ENCODE measurements around the gene PHF2.

Gene PHF2

GRCh38 chr9:93569621-93570174 is 6.7 kb upstream of the PHF2 start:
- no peak for DNase-seq

- DNase-seq: no peak
Measured at GRCh38 chr9:93572221-93572620, 4.2 kb upstream of the PHF2 start.

- DNase-seq: no peak
Measured at GRCh38 chr9:93572636-93573515, 3.5 kb upstream of the PHF2 start.

- no peak for DNase-seq
Measured at GRCh38 chr9:93573516-93573828, 2.9 kb upstream of the PHF2 start.

- DNase-seq: no peak
Measured at GRCh38 chr9:93574091-93574899, 2.1 kb upstream of the PHF2 start.

- no peak for DNase-seq
Measured at GRCh38 chr9:93574900-93575795, 1.2 kb upstream of the PHF2 start.

GRCh38 chr9:93575796-93576257 is 557 bp upstream of the PHF2 start:
- no peak for DNase-seq

- DNase-seq: no peak
Measured at GRCh38 chr9:93577078-93577974, 942 bp downstream of the PHF2 start.

GRCh38 chr9:93577975-93578682 is 1.7 kb downstream of the PHF2 start:
- DNase-seq: no peak

GRCh38 chr9:93578844-93579243 is 2.5 kb downstream of the PHF2 start:
- no peak for DNase-seq

- no peak for DNase-seq
Measured at GRCh38 chr9:93579711-93580516, 3.5 kb downstream of the PHF2 start.

GRCh38 chr9:93580654-93581380 is 4.4 kb downstream of the PHF2 start:
- no peak for DNase-seq

GRCh38 chr9:93582115-93582514 is 5.7 kb downstream of the PHF2 start:
- DNase-seq: peak; percentile 83

- DNase-seq: no peak
Measured at GRCh38 chr9:93582550-93582949, 6.2 kb downstream of the PHF2 start.

GRCh38 chr9:93585259-93585658 is 8.9 kb downstream of the PHF2 start:
- no peak for DNase-seq

GRCh38 chr9:93585695-93586094 is 9.3 kb downstream of the PHF2 start:
- DNase-seq: no peak

- DNase-seq: no peak
Measured at GRCh38 chr9:93586290-93587057, 10.1 kb downstream of the PHF2 start.

GRCh38 chr9:93587284-93587650 is 10.9 kb downstream of the PHF2 start:
- no peak for DNase-seq

Data from NCI-H748 treated with DMSO at 0.1 percent for 48 hours (cell line).